Retinal pigment epithelial cell (primary cell): ENCODE data around the gene CALD1.

ENCODE experiments used
- DNase-seq: peaks from one replicate; pipeline ENCODE4 v3.0.0-alpha.2; 2010; ENCODE audit warnings: low read depth
- H3K4me3 ChIP-seq: 2 replicates; pipeline ENCODE4 v1.5.1; 2011; ENCODE audit warnings: mild to moderate bottlenecking, low read length, control low read depth, moderate library complexity
- CTCF ChIP-seq: conservative IDR thresholded peaks from 2 replicates; pipeline ENCODE4 v1.5.1; 2011; ENCODE audit warnings: low read depth, low read length, control low read depth, inconsistent platforms

The CALD1 gene

GRCh38 chr7:134890246-134891240 is 111.1 kb downstream of the CALD1 start:
- DNase-seq, result peak; percentile 46
- TF ChIP-seq CTCF, result no peak
- peak overlapping the region; percentile 58 for H3K4me3 ChIP-seq

DNA sequence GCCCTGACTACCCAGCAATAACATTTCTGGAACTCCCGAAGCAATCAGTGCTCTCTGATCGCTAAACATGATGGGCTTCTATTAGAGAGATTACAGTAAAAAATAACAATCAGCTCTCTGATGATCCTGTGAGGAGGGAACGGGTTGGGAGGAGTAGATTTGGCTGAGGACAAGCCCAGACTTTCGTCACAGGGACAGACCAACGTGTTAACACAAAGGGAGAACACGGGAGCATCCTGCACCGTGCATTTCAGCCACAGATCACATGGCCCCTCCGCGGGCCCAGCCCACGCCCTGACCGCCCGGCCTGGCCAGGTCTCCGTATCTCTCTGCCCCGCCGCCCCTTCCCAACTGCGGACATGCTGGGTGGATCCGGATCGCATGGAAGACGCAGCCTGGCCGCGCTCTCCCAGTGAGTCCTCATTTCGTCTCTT is 111.8 kb downstream of the CALD1 start:
- peak overlapping the region; percentile 58 for H3K4me3 ChIP-seq
- TF ChIP-seq CTCF, result no peak
- peak; percentile 74 for DNase-seq

DNA sequence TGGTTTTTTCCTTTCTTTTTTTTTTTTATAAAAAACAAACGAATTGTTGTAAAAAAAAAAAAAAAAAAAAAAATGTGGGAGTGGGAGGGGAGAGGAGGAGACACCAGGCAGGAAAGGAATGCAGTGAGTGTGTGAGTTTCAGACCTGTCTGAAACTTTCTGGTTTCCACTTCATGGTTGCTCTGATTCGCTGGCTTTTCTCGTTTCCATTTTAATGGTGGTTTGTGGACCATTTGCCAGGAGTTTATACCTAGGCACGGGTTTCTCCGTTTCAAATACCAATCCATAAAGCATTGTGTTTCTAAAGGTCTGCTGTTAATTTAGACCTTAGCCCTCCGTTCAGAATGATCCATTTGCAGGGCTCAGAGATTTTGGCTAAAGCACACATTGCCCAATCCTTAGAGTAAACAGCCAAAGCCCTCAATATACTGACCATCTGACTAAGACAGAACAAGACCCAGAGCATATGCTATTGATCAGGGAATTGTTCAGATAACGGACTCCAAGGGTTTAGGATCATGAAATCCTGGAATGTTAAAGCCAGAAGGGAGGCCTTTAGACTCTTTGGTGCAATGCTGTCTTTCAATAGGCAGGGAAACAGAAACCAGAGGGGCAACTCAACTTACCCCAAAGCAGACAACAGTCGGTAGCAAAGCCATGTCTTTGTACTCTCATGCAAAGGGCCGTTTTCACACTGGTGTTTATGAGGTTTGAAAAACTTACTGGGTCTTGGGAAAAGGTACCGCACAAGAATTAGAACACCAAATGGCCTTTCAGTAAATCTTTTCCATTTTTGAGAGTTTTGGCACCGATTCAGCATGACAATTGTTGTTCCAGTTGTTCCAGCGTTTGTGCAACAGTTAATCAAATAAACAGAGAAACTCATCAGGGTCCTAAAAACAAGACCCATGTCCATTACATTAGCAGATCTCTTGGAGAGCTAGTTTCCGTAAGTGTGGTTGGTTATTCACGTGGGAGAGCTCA is 112.6 kb downstream of the CALD1 start:
- peak overlapping the region; percentile 58 for H3K4me3 ChIP-seq
- peak; percentile 41 for DNase-seq
- no peak for TF ChIP-seq CTCF

- DNase-seq, result no peak
- H3K4me3 ChIP-seq, result peak overlapping the region; percentile 58
- no peak for TF ChIP-seq CTCF
These were observed 113.5 kb downstream of the CALD1 start for GRCh38 chr7:134892963-134893362.

DNA sequence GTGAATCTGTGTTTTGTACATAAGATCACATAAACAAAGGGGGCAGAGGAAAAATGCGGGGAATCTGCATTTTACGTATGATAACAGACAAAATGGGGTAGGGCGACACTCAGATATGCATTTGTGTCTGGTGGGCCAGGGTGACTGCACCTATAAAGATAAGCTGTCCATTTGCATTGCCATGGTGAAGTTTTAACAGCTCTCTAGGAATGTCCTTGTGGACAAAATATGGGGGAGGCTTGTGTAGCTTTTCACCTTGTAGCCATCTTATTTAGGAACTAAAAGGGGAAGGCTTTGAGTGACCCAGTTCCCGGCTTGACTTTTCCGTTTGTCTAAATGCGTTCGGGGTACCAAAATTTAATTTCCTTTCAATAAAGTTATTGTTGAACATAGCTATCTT is 114.5 kb downstream of the CALD1 start:
- H3K4me3 ChIP-seq, result no peak overlapping the region
- no peak for DNase-seq
- no peak for TF ChIP-seq CTCF

DNA sequence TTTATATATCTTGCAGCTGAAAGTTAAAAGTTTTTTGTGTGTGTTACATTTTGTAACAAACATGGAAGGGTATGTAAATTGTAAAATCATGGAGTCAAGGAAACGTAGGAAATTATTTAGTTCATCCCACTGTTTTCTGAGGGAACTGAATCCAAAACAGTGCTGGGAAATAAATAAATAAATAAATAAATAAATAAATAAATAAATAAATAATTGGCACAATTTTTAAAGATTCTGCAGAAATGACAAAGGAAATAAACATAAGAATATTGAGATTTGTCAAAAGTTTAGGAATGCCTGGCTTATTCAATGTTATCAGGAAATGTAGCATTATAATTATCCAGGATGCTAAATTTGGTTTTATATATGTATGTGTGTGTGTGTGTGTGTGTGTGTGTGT is 115.5 kb downstream of the CALD1 start:
- TF ChIP-seq CTCF, result no peak
- no peak overlapping the region for H3K4me3 ChIP-seq
- no peak for DNase-seq
